Ishikawa (cell line): ENCODE measurements around the gene AUTS2.

Experiments used
- CEBPB ChIP-seq: IDR thresholded peaks from 2 replicates; pipeline ENCODE4 v1.6.1; 2012
- CREB1 ChIP-seq: IDR thresholded peaks from 2 replicates; pipeline ENCODE4 v1.6.1; 2012; ENCODE audit warnings: low read depth
- EGR1 ChIP-seq: IDR thresholded peaks from 2 replicates; pipeline ENCODE4 v1.6.1; 2012
- EP300 ChIP-seq: IDR thresholded peaks from 2 replicates; pipeline ENCODE4 v1.6.1; 2012; ENCODE audit warnings: borderline replicate concordance
- FOXM1 ChIP-seq: IDR thresholded peaks from 2 replicates; pipeline ENCODE4 v1.6.1; 2012; ENCODE audit warnings: low read depth, borderline replicate concordance
- MAX ChIP-seq: IDR thresholded peaks from 2 replicates; pipeline ENCODE4 v1.6.1; 2012
- NFIC ChIP-seq: IDR thresholded peaks from 2 replicates; pipeline ENCODE4 v1.6.1; 2012
- RAD21 ChIP-seq: IDR thresholded peaks from 2 replicates; pipeline ENCODE4 v1.6.1; 2012; ENCODE audit warnings: low read depth
- TAF1 ChIP-seq: IDR thresholded peaks from 2 replicates; pipeline ENCODE4 v1.6.1; 2012; ENCODE audit warnings: low read depth, mild to moderate bottlenecking
- TCF12 ChIP-seq: IDR thresholded peaks from 2 replicates; pipeline ENCODE4 v1.6.1; 2012; ENCODE audit warnings: low read depth
- TEAD4 ChIP-seq: IDR thresholded peaks from 2 replicates; pipeline ENCODE4 v1.6.1; 2012
- USF1 ChIP-seq: IDR thresholded peaks from 2 replicates; pipeline ENCODE4 v1.6.1; 2012
- YY1 ChIP-seq: IDR thresholded peaks from 2 replicates; pipeline ENCODE4 v1.6.1; 2012; ENCODE audit warnings: low read depth
- ZBTB7A ChIP-seq: IDR thresholded peaks from 2 replicates; pipeline ENCODE4 v1.6.1; 2012; ENCODE audit warnings: low read depth
- TF ChIP-seq, protein P1 (sequence below): IDR thresholded peaks from 2 replicates; pipeline ENCODE4 v1.6.1; 2012; ENCODE audit warnings: low read depth, mild to moderate bottlenecking

The AUTS2 gene

GRCh38 chr7:70486977-70487376 lies 888.7 kb downstream of the AUTS2 start:
- no peak for TF ChIP-seq TEAD4
- TF ChIP-seq USF1, result no peak
- TF ChIP-seq TAF1, result no peak
- no peak for TF ChIP-seq FOXM1
- no peak for TF ChIP-seq CREB1
- TF ChIP-seq, protein P1, sequence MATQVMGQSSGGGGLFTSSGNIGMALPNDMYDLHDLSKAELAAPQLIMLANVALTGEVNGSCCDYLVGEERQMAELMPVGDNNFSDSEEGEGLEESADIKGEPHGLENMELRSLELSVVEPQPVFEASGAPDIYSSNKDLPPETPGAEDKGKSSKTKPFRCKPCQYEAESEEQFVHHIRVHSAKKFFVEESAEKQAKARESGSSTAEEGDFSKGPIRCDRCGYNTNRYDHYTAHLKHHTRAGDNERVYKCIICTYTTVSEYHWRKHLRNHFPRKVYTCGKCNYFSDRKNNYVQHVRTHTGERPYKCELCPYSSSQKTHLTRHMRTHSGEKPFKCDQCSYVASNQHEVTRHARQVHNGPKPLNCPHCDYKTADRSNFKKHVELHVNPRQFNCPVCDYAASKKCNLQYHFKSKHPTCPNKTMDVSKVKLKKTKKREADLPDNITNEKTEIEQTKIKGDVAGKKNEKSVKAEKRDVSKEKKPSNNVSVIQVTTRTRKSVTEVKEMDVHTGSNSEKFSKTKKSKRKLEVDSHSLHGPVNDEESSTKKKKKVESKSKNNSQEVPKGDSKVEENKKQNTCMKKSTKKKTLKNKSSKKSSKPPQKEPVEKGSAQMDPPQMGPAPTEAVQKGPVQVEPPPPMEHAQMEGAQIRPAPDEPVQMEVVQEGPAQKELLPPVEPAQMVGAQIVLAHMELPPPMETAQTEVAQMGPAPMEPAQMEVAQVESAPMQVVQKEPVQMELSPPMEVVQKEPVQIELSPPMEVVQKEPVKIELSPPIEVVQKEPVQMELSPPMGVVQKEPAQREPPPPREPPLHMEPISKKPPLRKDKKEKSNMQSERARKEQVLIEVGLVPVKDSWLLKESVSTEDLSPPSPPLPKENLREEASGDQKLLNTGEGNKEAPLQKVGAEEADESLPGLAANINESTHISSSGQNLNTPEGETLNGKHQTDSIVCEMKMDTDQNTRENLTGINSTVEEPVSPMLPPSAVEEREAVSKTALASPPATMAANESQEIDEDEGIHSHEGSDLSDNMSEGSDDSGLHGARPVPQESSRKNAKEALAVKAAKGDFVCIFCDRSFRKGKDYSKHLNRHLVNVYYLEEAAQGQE, result no peak
- no peak for TF ChIP-seq TCF12
- TF ChIP-seq CEBPB, result no peak
- TF ChIP-seq RAD21, result no peak
- no peak for TF ChIP-seq EGR1
- TF ChIP-seq MAX, result no peak
- no peak for TF ChIP-seq YY1
- TF ChIP-seq EP300, result no peak
- TF ChIP-seq ZBTB7A, result no peak

- TF ChIP-seq CEBPB (no peak), EP300 (no peak)
These were observed 889.2 kb downstream of the AUTS2 start for GRCh38 chr7:70487428-70487827.

DNA sequence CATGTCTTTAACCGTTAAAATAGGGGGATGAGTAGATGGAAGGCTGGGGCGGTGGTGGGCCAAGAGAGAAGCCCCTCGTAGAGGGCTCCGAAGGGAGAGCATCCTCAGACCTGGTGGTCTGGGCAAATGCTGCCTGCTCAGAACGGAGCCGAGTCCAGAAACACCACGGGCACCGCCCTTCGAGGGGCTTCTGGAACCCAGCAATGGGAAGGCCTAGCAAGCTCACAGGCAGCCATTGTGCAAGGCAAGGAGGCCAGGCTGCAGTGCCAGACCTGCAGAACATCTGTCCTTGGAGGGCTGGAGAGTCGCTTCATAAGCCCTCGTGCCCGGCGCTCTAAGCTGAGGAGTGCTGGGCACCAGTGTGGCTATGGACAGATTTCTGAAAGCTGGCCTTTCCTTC lies 889.6 kb downstream of the AUTS2 start:
- TF ChIP-seq EP300 (no peak), MAX (no peak)
- TF ChIP-seq, protein P1, result no peak

DNA sequence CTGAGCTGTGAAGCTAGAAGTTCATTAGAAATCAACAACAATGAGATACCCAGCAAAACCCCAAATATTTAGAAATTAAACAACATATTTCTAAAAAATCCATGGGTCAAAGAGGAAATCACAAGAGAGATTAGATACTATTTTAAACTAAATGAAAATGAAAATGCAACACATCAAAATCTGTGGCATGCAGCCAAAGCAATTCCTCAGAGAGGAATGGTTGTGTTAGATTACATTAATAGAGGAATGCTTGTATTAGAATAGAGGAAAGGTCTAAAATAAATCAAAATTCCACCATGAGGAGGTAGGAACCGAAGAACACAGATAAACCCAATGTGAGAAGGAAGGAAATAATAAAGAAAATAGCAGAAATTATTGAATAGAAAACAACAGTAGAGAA lies 891.5 kb downstream of the AUTS2 start:
- no peak for TF ChIP-seq EP300
- no peak for TF ChIP-seq FOXM1
- TF ChIP-seq RAD21, result no peak
- no peak for TF ChIP-seq USF1
- no peak for TF ChIP-seq EGR1
- TF ChIP-seq TCF12, result no peak
- no peak for TF ChIP-seq CREB1
- no peak for TF ChIP-seq MAX
- no peak for TF ChIP-seq NFIC
- TF ChIP-seq ZBTB7A, result no peak
- no peak for TF ChIP-seq TAF1
- TF ChIP-seq YY1, result no peak
- TF ChIP-seq, protein P1, result no peak
- no peak for TF ChIP-seq TEAD4

DNA sequence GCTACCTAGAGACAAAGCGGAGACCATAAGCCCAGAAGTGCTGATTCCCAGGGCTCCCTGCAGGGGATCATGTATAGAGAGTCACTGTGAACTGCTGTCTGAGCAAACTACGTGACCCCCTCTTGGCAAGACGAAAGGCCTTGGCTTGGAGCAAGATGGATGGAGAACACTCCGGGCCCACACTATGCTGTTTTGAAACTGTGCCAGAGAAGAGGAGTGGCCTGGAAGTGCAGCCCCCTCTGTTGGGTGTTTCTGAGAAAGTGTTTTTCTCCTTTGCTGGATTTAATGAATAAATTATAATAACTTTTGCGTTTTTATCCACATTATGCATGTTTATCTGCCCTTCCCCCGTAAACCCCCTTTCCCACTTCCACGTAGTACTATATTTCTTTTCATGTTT lies 894.4 kb downstream of the AUTS2 start:
- TF ChIP-seq RAD21 (no peak), NFIC (no peak), TAF1 (no peak), MAX (no peak), TCF12 (no peak), EP300 (no peak), USF1 (no peak), FOXM1 (no peak), ZBTB7A (no peak), TEAD4 (no peak), YY1 (no peak), EGR1 (no peak), CREB1 (no peak)
